Hypothalamus (tissue), 51 donors: ENCODE data around the gene RILPL2.
A peak's percentile ranks its signal among the peaks of the same experiment; 100 is the strongest.
"Not testable (repeated sequence)": the region's sequence is repeated elsewhere in the genome, so short reads cannot be mapped to it uniquely, and the experiment has no call there.

ENCODE experiments used
- DNase-seq, 51 donors: peaks; one replicate each; lab custom pipeline; 2025; lab: John Stamatoyannopoulos, UW

The RILPL2 gene

DNA sequence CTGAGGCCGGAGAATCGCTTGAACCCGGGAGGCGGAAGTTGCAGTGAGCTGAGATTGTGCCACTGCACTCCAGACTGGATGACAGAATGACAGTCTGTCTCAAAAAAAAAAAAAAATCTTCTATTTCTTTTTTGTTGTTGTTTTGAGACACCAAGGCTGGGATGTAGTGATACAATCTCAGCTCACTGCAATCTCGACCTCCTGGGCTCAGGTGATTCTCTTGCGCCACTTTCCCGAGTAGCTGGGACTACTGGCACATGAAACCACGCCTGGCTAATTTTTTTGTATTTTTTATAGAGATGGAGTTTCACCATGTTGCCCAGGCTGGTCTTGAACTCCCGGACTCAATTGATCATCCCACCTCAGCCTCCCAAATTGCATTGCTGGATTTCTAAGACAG lies 14.2 kb upstream of the RILPL2 start:
- no peak for DNase-seq

DNA sequence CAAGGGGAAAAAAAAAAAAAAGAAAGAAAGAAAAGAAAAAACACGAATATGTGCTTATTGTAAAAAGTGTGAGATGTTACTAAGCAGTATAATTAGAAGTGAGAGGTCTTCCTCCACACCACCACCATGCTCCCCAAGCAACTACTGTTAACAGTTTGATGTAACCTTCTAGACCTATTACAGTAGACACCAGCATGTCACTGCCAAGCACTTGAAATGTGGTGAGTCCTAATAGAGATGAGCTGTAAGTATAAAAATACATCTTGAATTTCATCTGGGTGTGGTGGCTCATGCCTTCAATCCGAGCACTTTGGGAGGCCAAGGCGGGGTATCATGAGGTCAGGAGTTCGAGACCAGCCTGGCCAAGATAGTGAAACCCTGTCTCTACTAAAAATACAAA lies 13.4 kb upstream of the RILPL2 start:
- no peak for DNase-seq

DNA sequence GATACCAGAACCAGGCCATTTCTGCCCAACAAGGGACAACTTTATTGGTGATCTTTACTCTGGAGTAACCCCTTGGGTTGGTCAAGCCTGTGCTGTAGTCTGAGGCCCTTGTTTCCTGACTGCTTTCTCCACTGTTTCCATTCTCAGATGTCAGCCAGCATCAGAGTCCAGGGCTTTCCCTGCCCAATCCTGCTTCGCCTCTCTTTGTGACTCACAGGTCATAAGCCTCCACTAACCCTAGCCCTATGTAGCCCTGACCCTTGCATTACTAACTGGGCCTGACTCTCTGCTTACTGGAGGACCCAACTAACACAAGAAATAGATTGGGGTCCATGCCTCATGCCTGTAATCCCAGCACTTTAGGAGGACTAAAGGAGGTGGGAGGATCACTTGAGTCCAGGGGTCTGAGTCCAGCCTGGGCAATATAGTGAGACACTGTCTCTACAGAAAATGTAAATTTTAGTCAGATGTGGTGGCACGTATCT lies 12.8 kb upstream of the RILPL2 start:
- no peak for DNase-seq

DNA sequence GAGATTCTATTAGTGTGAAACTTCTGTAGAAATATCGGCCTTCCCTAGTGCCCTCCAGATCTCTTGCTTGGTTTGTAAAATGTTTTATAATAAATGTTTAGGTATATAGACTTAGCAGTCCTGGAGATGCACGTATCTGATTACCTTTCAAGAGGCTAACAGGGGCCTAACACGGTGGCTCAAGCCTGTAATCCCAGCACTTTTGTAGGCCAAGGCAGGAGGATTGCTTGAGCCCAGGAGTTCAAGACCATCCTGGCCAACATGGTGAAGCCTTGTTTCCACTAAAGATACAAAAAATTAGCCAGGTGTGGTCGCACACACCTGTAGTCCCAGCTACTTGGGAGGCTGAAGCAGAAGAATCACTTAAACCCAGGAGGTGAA lies 9.8 kb upstream of the RILPL2 start:
- no peak for DNase-seq

DNA sequence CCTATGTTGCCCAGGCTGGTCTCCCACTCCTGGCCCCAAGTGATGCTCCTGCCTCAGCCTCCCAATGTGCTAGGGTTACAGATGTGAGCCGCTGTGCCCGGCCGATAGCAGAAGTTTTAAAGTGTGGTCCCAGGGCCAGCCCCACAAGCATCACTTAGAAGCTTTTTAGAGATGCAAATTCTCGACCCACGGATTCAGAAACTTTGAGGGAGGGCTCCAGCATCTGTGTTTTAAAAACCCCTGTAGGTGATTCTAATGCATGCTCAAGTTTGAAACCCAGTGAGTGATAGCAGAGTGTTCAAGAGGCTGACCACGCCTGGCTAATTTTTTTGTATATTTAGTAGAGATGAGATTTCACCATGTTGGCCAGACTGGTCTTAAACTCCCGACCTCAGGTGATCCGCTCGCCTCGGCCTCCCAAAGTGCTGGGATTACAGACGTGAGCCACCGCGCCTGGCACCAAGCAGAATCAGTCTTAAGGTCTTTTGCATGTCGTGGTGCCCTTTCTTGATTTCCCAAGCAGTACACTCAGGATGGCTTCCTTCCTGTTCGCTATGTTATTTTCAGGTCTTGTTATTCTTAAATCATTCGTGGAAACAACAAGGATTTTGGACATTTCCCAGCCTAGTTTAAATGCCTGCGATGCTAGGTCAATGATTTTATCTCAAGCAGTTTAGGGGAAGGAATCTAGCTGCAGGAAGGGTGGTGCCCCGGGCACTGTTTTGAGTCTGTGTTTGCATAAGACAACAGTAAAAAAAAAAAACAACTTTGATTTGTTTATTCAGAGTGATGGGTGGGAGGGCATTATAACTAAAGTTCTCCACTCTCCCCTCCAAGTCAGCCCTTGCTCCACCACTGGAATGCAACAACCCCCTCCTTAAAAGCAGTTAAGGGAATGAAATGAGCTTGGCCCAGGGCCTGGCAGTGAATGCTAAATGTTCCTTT lies 9.2 kb upstream of the RILPL2 start:
- no peak for DNase-seq

DNA sequence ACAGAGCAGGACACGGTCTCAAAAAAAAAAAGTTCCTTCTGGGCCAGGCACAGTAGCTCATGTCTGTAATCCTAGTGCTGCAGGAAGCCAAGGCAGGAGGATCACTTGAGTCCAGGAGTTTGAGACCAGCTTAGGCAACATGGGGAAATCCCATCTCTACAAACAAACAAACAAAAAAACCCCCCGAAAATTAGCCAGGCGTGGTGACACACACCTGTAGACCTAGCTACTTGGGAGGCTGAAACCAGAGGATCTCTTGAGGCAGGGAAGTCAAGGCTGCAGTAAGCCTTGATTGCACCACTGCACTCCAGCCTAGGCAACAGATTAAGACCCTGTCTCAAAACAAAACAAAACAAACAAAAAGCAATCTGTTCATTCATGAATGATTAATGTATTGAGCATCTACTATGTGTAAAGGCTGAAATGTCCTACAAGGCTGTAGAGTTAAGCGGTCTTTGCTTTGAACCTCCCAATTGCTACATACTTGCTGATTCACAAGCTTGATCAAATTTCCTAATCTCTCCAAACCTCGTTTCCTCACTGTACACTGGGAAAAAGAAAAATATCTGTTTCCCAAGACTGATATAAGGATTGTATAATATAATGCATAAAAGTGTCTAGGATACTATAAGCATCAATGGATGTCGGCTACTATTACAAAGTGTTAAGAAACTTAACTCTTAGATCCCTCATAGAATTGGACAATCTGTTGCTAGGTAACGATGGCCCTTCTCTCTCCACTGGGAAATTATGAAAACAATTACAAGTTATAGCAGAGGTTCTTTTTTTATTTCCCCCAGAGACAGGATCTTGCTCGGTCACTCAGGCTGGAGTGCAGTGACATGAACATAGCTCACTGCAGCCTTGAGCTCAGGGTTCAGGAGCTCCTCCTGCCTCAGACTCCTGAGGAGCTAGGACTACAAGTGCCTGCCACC lies 7.9 kb upstream of the RILPL2 start:
- DNase-seq = no peak

DNA sequence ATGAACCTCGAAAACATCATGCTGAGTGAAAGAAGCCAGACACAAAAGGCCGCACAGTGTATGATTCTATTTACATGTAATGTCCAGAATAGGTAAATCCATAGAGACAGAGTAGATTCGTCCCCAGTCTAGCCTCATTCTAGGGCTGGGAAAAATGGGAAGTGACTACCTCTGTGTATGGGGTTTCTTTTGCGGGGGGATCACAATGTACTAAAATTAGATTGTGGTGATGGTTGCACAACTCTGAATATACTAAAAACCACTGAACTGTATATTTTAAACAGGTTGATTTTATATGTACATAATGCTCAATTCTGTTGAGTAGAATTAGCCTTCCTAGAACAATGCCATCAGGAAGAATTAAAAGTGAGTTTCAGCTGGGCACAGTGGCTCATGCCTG lies 6.3 kb upstream of the RILPL2 start:
- no peak for DNase-seq

DNA sequence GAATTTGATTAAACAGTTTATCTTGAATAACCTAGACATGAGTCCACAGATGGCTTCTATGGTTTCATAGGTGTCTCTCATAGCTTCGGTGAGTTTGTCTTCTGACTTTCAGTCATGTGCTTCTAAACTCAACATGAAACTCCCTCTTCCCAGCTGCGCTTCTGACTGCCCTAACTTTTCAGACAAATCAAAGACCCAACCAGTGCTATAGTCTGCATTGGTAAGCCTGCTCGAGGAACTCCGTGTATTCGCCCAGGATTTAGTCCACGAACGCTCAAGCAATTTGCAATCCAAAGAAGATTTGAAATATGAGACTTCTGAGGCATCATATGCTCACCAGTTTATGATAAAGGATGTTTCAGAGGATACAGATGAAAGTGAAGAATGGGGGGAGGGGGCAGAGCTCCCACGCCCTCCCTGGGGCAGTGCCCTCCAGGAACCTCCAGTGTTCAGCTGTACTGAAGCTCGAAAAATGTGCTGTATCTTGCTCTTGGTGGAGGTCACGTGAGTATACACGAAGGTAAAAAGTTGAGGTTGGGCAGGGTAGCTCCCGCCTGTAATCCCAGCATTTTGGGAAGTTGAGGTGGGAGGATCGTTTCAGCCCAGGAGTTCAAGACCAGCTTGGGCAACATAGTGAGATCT lies 5.2 kb upstream of the RILPL2 start:
- DNase-seq = no peak

DNA sequence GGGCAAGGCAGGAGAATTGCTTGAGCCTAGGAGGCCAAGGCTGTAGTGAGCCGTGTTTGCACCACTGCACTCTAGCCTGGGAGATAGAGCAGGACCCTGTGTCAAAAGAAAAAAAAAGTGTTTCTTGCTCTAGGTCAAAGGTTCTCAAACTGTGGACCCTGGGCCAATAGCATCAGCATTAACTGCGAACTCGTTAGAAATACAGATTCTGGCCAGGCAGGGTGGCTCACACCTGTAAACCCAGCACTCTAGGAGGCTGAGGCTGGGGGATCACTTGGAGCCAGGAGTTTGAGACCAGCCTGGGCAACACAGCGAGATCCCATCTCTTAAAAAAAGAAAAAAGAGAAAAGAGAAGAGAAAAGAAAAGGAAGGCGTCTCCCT lies 858 bp downstream of the RILPL2 start:
- no peak for DNase-seq

DNA sequence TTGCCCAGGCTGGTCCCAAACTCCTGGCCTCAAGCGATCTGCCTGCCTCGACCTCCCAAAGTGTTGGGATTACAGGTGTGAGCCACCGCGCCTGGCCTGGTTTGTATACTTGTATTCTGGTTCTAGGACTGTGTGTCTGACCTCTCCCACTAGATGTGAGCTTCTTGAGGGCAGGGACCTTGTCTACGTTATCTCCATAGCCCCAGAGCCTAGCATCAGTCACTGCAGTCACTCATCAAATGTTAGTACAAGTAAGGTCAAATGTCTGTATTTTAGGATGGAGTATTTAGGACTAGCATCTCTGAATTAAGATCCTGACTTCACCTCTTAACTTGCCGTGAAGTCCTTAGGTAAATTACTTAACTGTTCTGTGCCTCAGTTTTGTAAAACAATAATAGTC lies 2.9 kb downstream of the RILPL2 start:
- no peak for DNase-seq

DNA sequence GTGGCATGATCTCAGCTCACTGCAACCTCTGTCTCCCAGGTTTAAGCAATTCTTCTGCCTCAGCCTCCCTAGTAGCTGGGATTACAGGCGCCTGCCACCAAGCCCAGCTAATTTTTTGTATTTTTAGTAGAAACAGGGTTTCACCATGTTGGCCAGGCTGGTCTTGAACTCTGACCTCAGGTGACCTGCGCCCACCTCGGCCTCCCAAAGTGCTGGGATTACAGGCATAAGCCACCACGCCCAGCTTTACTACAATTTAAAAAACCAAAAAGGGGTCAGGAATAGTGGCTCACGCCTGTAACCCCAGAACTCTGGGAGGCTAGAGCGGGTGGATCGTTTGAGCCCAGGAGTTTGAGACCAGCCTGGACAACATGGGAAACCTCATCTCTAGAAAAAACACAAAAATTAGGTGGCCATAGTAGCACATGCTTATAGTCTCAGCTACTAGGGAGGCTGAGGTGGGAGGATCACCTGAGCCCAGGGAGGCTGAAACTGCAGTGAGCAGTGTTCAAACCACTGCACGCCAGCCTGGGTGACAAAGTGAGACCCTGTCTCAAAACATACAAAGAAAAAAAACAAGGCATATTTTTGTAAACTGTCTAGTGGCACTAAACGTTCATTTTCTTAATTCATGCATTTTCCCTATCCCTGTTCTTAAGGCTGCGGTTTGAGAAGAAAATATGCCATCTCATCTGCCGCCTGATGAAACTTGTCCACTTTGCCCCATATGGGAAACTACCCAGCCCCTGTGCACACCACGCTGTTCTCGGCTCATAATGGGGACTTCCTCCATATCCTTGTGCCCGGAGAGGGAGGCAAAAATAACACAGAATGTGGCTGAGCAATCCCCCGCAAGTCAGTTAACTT lies 4.3 kb downstream of the RILPL2 start:
- peak in 1 of 51 donors; percentile 7 for DNase-seq

DNA sequence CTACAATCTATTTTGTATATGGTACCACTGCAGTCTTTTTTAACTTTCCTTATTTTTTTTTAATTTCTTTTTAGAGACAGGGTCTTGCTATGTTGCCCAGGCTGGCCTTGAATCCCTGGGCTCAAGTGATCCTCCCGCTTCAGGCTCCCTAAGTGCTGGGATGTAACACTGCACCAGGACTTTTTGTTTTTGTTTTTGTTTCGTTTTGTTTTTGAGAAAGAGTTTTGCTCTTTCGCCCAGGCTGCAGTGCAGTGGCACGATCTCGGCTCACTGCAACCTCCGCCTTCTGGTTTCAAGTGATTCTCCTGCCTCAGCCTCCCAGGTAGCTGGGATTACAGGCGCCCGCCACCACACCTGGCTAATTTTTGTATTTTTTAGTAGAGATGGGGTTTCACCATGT lies 7.4 kb downstream of the RILPL2 start:
- not testable (repeated sequence) for DNase-seq

DNA sequence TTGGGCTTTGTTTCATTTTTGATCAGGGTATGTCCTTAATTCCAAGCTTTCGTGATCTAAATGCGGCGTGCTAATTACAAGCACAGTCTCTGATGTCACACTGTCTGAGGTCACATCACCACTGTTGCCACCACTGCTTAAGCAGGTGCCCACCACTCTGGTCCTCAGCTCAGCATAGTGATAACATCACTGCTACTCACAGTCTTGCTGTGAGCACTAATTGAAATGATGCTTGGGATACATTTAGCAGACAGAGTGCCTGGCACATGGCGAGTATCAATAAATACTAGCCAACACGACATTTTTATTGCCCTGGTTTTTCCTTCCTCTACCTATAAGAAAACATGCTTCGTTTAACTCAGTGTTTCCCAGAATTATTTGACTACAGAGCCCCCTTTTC lies 7.9 kb downstream of the RILPL2 start:
- DNase-seq = no peak

DNA sequence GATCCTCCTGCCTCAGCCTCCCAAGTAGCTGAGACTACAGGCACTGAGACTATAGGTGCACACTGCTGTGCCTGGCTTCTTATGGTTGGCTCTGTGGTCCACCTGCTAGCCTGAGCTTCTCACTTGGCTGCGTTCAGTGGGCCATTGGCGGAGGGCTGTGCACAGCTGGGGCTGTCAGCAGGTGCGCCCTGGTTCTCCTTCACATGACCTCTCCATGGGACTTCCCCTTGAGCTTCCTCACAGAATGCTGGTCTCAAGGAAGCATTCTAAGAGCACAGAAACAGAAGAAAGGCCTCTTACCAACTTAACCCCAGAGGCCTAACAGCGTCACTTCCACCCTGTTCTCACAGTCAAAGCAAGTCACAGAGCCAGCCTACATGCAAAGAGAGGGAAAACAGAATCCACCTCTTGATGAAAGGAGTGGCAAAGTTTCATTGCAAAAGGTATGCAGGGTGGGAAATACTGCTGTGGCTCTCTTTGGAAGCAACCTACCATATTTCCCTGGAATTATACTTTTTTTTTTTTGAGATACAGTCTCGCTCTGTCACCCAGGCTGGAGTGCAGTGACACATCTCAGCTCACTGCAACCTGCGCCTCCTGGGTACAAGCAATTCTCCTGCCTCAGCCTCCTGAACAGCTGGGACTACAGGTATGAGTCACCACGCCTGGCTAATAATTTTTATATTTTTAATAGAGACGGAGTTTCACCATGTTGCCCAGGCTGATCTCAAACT lies 9.3 kb downstream of the RILPL2 start:
- no peak for DNase-seq

DNA sequence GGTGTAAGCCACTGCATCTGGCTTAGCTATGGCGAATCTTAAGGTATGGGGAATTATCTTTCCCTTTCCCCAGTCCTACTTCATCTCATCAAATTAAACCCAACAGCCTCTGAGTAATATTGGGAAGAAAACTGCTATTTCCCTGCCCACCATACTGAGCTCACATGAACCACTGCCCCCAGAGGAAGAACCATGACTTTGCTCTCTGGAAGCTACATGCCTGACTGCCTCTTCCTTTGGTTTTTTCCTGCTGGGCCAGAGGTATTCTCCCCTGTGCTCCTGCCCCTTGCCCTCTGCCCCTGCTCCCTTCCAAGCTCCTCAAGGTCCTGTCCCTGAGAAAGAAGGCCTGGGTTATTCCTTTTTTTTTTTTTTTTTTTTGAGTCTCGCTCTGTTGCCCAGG lies 15.2 kb downstream of the RILPL2 start:
- no peak for DNase-seq

DNA sequence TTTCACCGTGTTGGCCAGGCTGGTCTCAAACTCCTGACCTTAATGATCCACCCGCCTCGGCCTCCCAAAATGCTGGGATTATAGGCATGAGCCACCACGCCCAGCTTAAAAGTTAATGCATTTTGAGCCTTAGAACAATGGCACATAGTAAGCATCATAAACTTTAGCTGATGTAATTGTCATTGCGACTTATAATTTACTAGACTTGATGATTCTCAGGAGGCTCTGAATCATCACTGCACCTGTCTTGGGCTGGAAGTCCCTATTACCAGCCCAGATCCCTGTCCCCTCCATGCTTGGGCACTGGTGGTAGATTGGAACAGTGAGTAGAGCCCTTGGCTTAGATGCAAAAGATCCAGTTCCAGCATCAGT lies 26.5 kb downstream of the RILPL2 start:
- DNase-seq = no peak

DNA sequence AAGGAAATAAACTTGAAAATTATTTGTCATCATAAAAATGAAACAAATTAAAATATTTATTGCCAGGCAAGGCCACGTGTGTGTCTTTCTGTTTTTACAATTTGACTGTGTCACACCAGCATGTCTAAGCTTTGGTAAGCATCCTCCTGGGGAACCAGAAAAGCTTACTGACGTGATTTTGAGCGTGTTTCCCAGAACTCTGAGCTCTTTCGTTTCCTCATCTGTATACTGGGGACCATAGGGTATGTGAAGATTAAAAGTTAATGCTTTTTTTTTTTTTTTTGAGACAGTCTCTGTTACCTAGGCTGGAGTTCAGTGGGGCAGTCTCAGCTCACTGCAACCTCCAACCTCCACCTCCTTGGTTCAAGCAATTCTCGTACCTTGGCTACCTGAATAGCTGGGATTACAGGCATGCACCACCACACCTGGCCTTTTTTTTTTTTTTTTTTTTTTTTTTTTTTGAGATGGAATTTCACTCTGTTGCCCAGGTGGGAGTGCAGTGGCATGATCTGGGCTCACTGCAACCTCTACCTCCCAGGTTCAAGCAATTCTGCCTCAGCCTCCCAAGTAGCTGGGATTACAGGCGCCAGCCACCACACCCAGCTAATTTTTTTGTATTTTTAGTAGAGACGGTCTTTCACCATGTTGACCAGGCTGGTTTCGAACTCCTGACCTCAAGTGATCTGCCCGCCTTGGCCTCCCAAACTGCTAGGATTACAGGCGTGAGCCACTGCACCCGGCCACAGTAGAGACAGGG lies 27.0 kb downstream of the RILPL2 start:
- DNase-seq = not testable (repeated sequence)

DNA sequence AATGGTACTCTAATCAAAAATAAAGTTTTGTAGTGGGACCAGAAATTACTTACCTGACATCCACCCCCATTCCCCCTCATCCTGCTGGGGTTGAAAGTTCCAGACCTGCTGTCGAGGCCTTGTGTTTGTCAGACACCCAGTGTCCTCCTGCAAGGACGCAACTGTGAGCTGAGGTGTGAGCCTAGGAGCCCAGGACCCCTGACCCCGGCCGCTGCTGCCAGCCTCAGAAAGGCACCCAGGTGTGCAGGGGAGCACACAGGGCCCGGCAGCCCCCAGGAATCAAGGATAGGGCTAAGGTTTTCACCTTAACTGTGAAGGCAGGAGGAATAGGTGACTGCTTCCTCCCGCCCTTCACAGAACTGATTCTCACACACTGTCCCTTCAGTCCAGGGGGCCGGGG lies 27.9 kb downstream of the RILPL2 start:
- not testable (repeated sequence) for DNase-seq

DNA sequence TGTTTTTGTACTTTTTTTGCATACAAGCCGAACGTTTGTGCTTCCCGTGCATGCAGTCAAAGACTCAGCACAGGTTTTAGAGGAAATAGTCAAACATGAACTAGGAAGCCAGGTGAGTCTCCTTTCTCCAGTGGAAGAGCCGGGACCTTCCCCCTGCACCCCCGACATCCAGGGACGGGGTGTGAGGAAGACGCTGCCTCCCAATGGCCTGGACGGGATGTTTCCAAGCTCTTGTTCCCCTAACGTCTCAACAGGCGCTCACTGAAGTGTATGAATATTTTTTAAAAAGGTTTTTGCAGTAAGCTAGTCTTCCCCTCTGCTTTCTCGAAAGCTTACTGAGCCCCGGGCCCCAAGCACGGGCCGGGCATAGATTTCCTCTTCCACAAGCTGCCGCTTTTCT lies 28.6 kb downstream of the RILPL2 start:
- not testable (repeated sequence) for DNase-seq
